K562 (cell line): ENCODE results near the gene ABCC1. TPM values are rescaled to one million over a fixed set of nuclear protein-coding genes. Genes with fewer than 3 reads are reported as not detected.

Experiments used
- CREB3L1 ChIP-seq: fragments of 450-650 bp; IDR thresholded peaks from 2 replicates; pipeline ENCODE4 v1.6.1; 2014; ENCODE audit warnings: low read depth, mild to moderate bottlenecking, moderate library complexity, borderline replicate concordance
- KLF16 ChIP-seq: IDR thresholded peaks from 2 replicates; pipeline ENCODE4 v1.6.1; 2016; ENCODE audit warnings: antibody characterized with exemption
- ZNF354B ChIP-seq: fragments of 250-450 bp; sonication (Bioruptor Pico); IDR thresholded peaks from 2 replicates; pipeline ENCODE4 v1.4.0; 2020
- ZNF398 ChIP-seq: fragments of 250-450 bp; sonication (Bioruptor Pico); IDR thresholded peaks from 2 replicates; pipeline ENCODE4 v1.8.0; 2021; ENCODE audit warnings: moderate library complexity, mild to moderate bottlenecking, inconsistent platforms
- polyA plus RNA-seq, 8 experiments: library from polyadenylated mRNA; depleted of rRNA in 4 of 8; stranded (reverse) in 5 of 8; unstranded in 3 of 8; fragments of >200 nt; fragmentation: Nextera tagmentation in 2 of 8; fragmentation: Illumina TruSeq in 1 of 8; extraction: Ambion mirVana in 2 of 8; extraction: Trizol in 1 of 8; gene quantifications; 2 replicates each; pipeline versions ENCODE4 v1.2.1 to v1.2.3, GENCODE V29; 2011 to 2014; ENCODE audit warnings: inconsistent platforms in 1 of 8, missing spikeins in 1 of 8
- total RNA-seq, 7 experiments: library from RNA; depleted of rRNA in 6 of 7; stranded (reverse); fragments of >200 nt in 6 of 7; fragmentation: Illumina TruSeq in 2 of 7; extraction: Trizol in 2 of 7; gene quantifications; 2 replicates each; pipeline versions ENCODE4 v1.2.1 to v1.2.3, GENCODE V29; 2011 to 2021; ENCODE audit warnings: low replicate concordance in 1 of 7
- TF ChIP-seq, protein P1 (sequence below): sonication (generic); formaldehyde crosslinking; IDR thresholded peaks from 2 replicates; pipeline ENCODE4 v1.8.1; 2023; ENCODE audit warnings: mild to moderate bottlenecking, missing genetic modification reagents

ABCC1 gene
- total and polyA plus RNA-seq, 9 of the 15 experiments (the other 6 are each of a cell fraction or from before 2014, with no cell fraction given), result 3.9 to 41.6 (median 10.0) TPM

DNA sequence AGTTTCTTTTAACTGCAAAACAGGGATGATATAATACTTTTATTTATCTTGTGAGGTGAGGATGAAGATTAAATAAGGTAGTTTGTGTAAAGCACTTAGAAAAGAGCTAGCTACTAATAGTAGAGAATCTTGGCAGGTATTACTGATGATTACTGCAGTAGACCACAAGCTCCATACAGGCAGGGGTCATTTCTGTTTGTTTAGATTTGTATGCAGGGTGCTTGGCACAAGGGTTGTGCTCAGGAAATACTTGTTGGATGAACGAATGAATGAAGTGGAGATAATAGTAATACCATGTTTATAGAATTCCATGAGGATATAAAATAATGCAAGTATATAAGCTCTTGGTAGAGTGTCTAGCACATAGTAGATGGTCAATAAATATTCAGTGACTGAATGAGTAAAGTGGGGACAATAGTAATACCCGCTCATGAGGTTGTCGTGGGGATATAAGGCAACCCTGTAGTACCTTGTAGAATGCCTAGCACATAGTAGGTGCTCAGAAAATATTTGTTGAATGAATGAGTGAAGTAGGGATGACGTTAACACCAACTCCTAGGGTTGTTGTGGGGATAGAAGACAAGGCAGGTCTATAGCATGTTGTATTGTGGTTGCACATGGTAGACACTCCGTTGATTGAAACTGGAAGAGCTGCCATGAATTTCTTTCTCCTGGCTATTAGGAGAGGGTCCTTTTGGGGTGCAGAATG is 83.0 kb downstream of the ABCC1 start (continued):
- TF ChIP-seq CREB3L1 (no peak), ZNF398 (CRISPR knock-in tag) (no peak), KLF16 (no peak), ZNF354B (CRISPR knock-in tag) (no peak)
- TF ChIP-seq, protein P1, sequence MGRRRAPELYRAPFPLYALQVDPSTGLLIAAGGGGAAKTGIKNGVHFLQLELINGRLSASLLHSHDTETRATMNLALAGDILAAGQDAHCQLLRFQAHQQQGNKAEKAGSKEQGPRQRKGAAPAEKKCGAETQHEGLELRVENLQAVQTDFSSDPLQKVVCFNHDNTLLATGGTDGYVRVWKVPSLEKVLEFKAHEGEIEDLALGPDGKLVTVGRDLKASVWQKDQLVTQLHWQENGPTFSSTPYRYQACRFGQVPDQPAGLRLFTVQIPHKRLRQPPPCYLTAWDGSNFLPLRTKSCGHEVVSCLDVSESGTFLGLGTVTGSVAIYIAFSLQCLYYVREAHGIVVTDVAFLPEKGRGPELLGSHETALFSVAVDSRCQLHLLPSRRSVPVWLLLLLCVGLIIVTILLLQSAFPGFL, result no peak
